ENCODE data around the gene SNRPD2. TPM values are rescaled to one million over a fixed set of nuclear protein-coding genes. Genes with fewer than 3 reads are reported as not detected.

SNRPD2 gene
- total RNA-seq, 4 donors from 2014 or later = 136 to 167 (median 144) TPM

DNA sequence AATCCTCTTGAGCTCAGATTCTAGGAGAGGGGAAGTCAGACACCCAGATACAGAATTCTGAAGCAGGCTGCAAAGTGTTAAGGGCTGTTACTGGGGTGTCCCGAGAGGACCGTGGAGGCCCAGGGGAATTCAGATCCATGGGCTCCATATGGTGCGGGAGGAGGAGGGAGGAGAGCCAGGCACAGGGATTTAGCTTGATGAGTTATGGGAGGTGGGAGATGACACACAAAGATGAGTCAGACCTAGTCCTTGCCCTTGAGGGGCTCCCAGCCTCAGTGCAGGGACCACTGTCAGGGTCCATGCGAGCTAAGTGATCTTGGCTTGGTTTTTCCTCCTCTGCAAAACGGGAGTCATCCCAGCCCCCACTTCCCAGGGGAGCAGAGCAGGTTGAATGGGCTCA lies 38.1 kb downstream of the SNRPD2 start:
- Histone ChIP-seq H3K9me3 (no peaks in the 10 kb centered on the region), H3K27me3 (no peaks in the 10 kb centered on the region), H3K36me3 (no peaks in the 10 kb centered on the region), H3K4me3 (no peak overlapping the region), H3K27ac (no peak overlapping the region), H3K4me1 (no peaks in the 10 kb centered on the region)
- in situ Hi-C loops (cut with MboI; ENCODE audit: low sequenced_read_pairs in 4 of 4) = loop anchor here in 1 of 4 donors (25.0 kb wide), 1 partner anchor 116 kb away; no protein-coding TSS in a partner anchor
- no peak for ATAC-seq
- no peak for DNase-seq
- intact Hi-C loops (cut with DNase I; ENCODE audit: low total_unique reads) = no loop called here
- TF ChIP-seq, protein P1, sequence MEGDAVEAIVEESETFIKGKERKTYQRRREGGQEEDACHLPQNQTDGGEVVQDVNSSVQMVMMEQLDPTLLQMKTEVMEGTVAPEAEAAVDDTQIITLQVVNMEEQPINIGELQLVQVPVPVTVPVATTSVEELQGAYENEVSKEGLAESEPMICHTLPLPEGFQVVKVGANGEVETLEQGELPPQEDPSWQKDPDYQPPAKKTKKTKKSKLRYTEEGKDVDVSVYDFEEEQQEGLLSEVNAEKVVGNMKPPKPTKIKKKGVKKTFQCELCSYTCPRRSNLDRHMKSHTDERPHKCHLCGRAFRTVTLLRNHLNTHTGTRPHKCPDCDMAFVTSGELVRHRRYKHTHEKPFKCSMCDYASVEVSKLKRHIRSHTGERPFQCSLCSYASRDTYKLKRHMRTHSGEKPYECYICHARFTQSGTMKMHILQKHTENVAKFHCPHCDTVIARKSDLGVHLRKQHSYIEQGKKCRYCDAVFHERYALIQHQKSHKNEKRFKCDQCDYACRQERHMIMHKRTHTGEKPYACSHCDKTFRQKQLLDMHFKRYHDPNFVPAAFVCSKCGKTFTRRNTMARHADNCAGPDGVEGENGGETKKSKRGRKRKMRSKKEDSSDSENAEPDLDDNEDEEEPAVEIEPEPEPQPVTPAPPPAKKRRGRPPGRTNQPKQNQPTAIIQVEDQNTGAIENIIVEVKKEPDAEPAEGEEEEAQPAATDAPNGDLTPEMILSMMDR (IDR thresholded peaks at IDR 0.05 in 4 of 5, conservative IDR thresholded peaks at IDR 0.05 in 1 of 5) = no peak
- no peak for TF ChIP-seq POLR2A (IDR thresholded peaks at IDR 0.05)

DNA sequence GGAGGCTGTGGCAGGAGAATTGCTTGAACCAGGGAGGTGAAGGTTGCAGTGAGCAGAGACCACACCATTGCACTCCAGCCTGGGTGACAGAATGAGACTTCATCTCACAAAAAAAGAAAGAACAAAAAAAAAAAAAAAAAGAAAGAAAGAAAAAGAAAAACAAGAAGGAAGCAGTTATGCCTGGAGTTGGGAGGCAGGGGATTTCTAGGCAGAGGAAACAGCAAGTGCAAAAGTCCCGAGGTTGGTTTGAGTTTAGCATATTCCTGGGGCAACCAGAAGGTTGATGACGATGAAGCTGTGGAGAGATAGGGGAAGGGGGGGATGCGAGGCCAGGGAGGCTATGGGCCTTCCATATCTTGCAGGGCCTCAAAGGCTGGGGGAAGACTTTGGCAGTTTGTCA lies 41.0 kb downstream of the SNRPD2 start:
- Histone ChIP-seq H3K27ac (no peak overlapping the region), H3K27me3 (peaks cover 0 to 9% (median 7%) of the 10 kb centered on the region in 3 donors), H3K9me3 (no peaks in the 10 kb centered on the region), H3K36me3 (no peaks in the 10 kb centered on the region), H3K4me1 (peaks cover 0 to 7% of the 10 kb centered on the region in 2 donors), H3K4me3 (no peak overlapping the region)
- in situ Hi-C loops (cut with MboI; ENCODE audit: low sequenced_read_pairs in 4 of 4) = loop anchor here in 1 of 4 donors (25.0 kb wide), 1 partner anchor 113 kb away; no protein-coding TSS in a partner anchor
- TF ChIP-seq, protein P1 (IDR thresholded peaks at IDR 0.05 in 4 of 5, conservative IDR thresholded peaks at IDR 0.05 in 1 of 5) = no peak
- no peak for TF ChIP-seq POLR2A (IDR thresholded peaks at IDR 0.05)
- no peak for ATAC-seq
- intact Hi-C loops (cut with DNase I; ENCODE audit: low total_unique reads) = no loop called here
- no peak for DNase-seq

DNA sequence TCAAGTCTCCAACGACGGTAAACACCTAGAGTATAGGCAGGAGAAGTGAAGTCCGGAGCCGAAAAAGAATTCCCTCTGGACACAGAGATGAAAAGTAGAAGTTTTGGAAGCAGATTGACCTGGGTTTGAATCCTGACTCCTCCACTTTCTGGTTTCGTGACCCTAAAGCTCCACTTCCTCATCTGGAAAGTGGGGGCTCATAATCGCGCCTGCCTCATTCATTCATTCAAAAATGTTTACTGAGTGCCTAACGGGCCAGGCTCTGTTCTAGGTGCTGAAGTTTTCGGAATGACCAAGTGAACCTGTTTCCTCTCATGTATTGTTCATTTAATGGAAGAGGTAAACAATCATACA lies 45.4 kb downstream of the SNRPD2 start:
- Histone ChIP-seq H3K4me3 (peak overlapping the region; percentile 29 to 55 (median 44)), H3K27me3 (peaks cover 0 to 30% (median 16%) of the 10 kb centered on the region in 3 donors)

DNA sequence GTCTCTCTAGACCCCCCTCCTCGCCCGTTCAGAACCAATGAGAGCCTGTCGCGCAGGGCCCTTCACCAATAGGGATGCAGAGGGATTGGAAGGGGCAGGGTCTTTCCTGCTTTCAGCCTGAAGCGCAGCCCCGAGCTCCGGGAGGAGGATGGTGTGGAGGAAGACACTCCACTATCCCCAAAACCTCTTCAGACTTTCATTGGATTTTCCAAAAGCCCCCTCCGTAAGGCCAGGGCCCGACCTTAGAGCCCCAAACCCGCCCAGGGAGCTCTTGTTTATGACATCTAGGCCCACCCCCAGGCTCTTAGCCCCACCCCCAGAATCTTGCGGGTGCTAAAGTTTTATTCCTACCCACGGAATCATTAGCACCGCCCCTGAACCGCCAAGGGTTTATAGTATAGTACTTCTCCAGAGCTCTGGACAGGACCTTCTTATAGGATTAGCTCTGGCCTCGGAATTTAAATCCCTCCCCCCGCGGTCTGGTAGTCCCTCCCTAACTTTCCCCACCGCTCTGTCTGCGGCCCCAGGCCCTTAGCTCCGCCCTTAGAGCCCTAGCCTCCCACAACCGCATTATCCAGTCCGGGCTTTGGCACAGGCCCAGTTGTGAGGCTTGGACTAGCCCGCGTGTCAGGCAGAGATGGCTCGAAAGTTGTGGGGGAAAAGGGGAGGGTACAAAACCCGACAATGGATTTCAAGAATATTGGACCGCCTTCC lies 46.0 kb downstream of the SNRPD2 start:
- intact Hi-C loops (cut with DNase I; ENCODE audit: low total_unique reads) = no loop called here

More for the DNA sequence above, 45.4 kb downstream of the SNRPD2 start:
- intact Hi-C loops (cut with DNase I; ENCODE audit: low total_unique reads) (no loop called here), in situ Hi-C loops (cut with MboI; ENCODE audit: low sequenced_read_pairs in 4 of 4) (loop anchor here in 1 of 4 donors (5.0 kb wide), 1 partner anchor 124 kb away; no protein-coding TSS in a partner anchor)
- no peaks in the 10 kb centered on the region for H3K36me3 ChIP-seq
- H3K9me3 ChIP-seq = no peaks in the 10 kb centered on the region
- ATAC-seq (no peak), DNase-seq (no peak)
- no peak overlapping the region for H3K27ac ChIP-seq
- TF ChIP-seq POLR2A (IDR thresholded peaks at IDR 0.05) = no peak
- TF ChIP-seq, protein P1 (IDR thresholded peaks at IDR 0.05 in 4 of 5, conservative IDR thresholded peaks at IDR 0.05 in 1 of 5) = no peak
- peaks cover 5 to 18% of the 10 kb centered on the region in 2 donors for H3K4me1 ChIP-seq

More for the DNA sequence above, 46.0 kb downstream of the SNRPD2 start:
- DNase-seq (peak; percentile 46 to 67), ATAC-seq (peak; percentile 75)
- no peaks in the 10 kb centered on the region for H3K36me3 ChIP-seq
- peaks cover 0 to 30% (median 16%) of the 10 kb centered on the region in 3 donors for H3K27me3 ChIP-seq
- H3K4me3 ChIP-seq = peak overlapping the region; percentile 29 to 55 (median 44)
- peak overlapping the region in 1 of 4 donors; percentile 35 for H3K27ac ChIP-seq
- no peaks in the 10 kb centered on the region for H3K9me3 ChIP-seq
- in situ Hi-C loops (cut with MboI; ENCODE audit: low sequenced_read_pairs in 4 of 4) = loop anchor here in 1 of 4 donors (5.0 kb wide), 1 partner anchor 123 kb away; no protein-coding TSS in a partner anchor
- H3K4me1 ChIP-seq = peaks cover 5 to 18% of the 10 kb centered on the region in 2 donors
- TF ChIP-seq, protein P1 (IDR thresholded peaks at IDR 0.05 in 4 of 5, conservative IDR thresholded peaks at IDR 0.05 in 1 of 5) = no peak
- TF ChIP-seq POLR2A (IDR thresholded peaks at IDR 0.05) = no peak
